ENCODE data around the gene PLA2G4E.

PLA2G4E gene

GRCh38 chr15:41992803-41993190, 28.0 kb downstream of the PLA2G4E start:
- DNase-seq (ENCODE audit: low read depth in 3 of 3), result no peak

- DNase-seq (ENCODE audit: low read depth in 3 of 3), result no peak
These were observed 28.6 kb downstream of the PLA2G4E start for GRCh38 chr15:41992151-41992802.

GRCh38 chr15:41990691-41991090, 30.2 kb downstream of the PLA2G4E start:
- DNase-seq (ENCODE audit: low read depth in 3 of 3), result no peak

- DNase-seq (ENCODE audit: low read depth in 3 of 3), result no peak
These were observed 30.6 kb downstream of the PLA2G4E start for GRCh38 chr15:41990243-41990605.

GRCh38 chr15:41989573-41990242, 31.1 kb downstream of the PLA2G4E start:
- DNase-seq (ENCODE audit: low read depth in 3 of 3), result peak; percentile 75 to 86 (median 82)

GRCh38 chr15:41988896-41989572, 31.8 kb downstream of the PLA2G4E start:
- DNase-seq (ENCODE audit: low read depth in 3 of 3), result no peak

- DNase-seq (ENCODE audit: low read depth in 3 of 3), result no peak
These were observed 32.9 kb downstream of the PLA2G4E start for GRCh38 chr15:41987925-41988275.

GRCh38 chr15:41987246-41987924, 33.5 kb downstream of the PLA2G4E start:
- no peak for DNase-seq (ENCODE audit: low read depth in 3 of 3)

GRCh38 chr15:41985236-41986160, 35.3 kb downstream of the PLA2G4E start:
- DNase-seq (ENCODE audit: low read depth in 3 of 3), result no peak

GRCh38 chr15:41984622-41985021, 36.2 kb downstream of the PLA2G4E start:
- DNase-seq (ENCODE audit: low read depth in 3 of 3), result no peak

- DNase-seq (ENCODE audit: low read depth in 3 of 3), result no peak
These were observed 36.9 kb downstream of the PLA2G4E start for GRCh38 chr15:41983621-41984571.

GRCh38 chr15:41983221-41983620, 37.6 kb downstream of the PLA2G4E start:
- DNase-seq (ENCODE audit: low read depth in 3 of 3), result no peak

GRCh38 chr15:41982133-41982930, 38.5 kb downstream of the PLA2G4E start:
- no peak for DNase-seq (ENCODE audit: low read depth in 3 of 3)

- DNase-seq (ENCODE audit: low read depth in 3 of 3), result no peak
These were observed 39.3 kb downstream of the PLA2G4E start for GRCh38 chr15:41981371-41982132.

- no peak for DNase-seq (ENCODE audit: low read depth in 3 of 3)
These were observed 40.1 kb downstream of the PLA2G4E start for GRCh38 chr15:41980654-41981323.

- DNase-seq (ENCODE audit: low read depth in 3 of 3), result no peak
These were observed 41.2 kb downstream of the PLA2G4E start for GRCh38 chr15:41979493-41980266.

- DNase-seq (ENCODE audit: low read depth in 3 of 3), result no peak
These were observed 42.3 kb downstream of the PLA2G4E start for GRCh38 chr15:41978534-41978933.
